GM12878 (cell line): ENCODE data around the gene RAP1GAP2. TPM values are rescaled to one million over a fixed set of nuclear protein-coding genes. Genes with fewer than 3 reads are reported as not detected.
A peak's percentile ranks its signal among the peaks of the same experiment; 100 is the strongest.

Source experiments
- ATAC-seq: fragments of 200-7000 bp; cut with Tn5 transposase; 3 replicates; pipeline ENCODE4 v1.9.1; 2020; ENCODE audit warnings: mild to moderate bottlenecking, moderate library complexity
- Bru-seq: library from RNA; stranded (reverse); fragments of 400-500 nt; gene quantifications from one replicate; lab custom pipeline; 2021; lab: Mats Ljungman, UMichigan
- BruChase-seq, 2 experiments: library from RNA; stranded (reverse); fragments of 400-500 nt; gene quantifications; one replicate each; lab custom pipeline; 2021; lab: Mats Ljungman, UMichigan
- BruUV-seq: library from RNA; stranded (reverse); fragments of 400-500 nt; replicated peaks from 2 replicates; lab custom pipeline; 2021; lab: Mats Ljungman, UMichigan
- CTCF ChIA-PET: fragments of 300-600 bp; sonication (Branson Sonifier 250); formaldehyde crosslinking; extraction: SDS; loops from one replicate; lab custom pipeline; 2021; ENCODE audit warnings: inconsistent platforms; lab: Yijun Ruan, JAX
- POLR2A ChIA-PET: fragments of 350-600 bp; formaldehyde crosslinking; extraction: SDS; loops from one replicate; lab custom pipeline; 2021; ENCODE audit warnings: inconsistent platforms; lab: Charles Lee
- RAD21 ChIA-PET: fragments of 300-600 bp; sonication (Branson Sonifier 250); formaldehyde crosslinking; loops from one replicate; lab custom pipeline; 2023; ENCODE audit warnings: antibody characterized with exemption; ENCODE audit not compliant: unreplicated experiment; lab: Charles Lee
- SMC1A ChIA-PET: fragments of 300-600 bp; sonication (Branson Sonifier 250); formaldehyde crosslinking; loops from one replicate; lab custom pipeline; 2023; ENCODE audit not compliant: unreplicated experiment, uncharacterized antibody; lab: Charles Lee
- DNase-seq: peaks from one replicate; pipeline ENCODE4 v3.0.0-alpha.2; 2011; ENCODE audit warnings: low read depth, low spot score
- FAIRE-seq: peaks from 3 replicates; lab custom pipeline; 2011; peaks lifted over from hg19 to GRCh38; lab: Jason Lieb, UNC
- H2AFZ ChIP-seq: 2 replicates; pipeline ENCODE4 v1.6.0; 2011; ENCODE audit warnings: low read depth, low read length, control low read depth; ENCODE audit not compliant: control insufficient read depth
- H3K27ac ChIP-seq: 2 replicates; pipeline ENCODE4 v1.5.1; 2011; ENCODE audit warnings: control low read depth; ENCODE audit not compliant: control insufficient read depth, insufficient read depth
- H3K27me3 ChIP-seq, 2 experiments: replicated peaks in 1 of 2; 2 replicates each; pipeline versions ENCODE4 v1.6.0 to v1.6.1; 2011; ENCODE audit warnings: low read length in 1 of 2; ENCODE audit not compliant: control insufficient read depth in 2 of 2, insufficient read depth in 2 of 2
- H3K36me3 ChIP-seq, 2 experiments: 2 replicates each; pipeline ENCODE4 v1.5.1; 2011; ENCODE audit warnings: low read length in 1 of 2; ENCODE audit not compliant: control insufficient read depth in 2 of 2, insufficient read depth in 2 of 2
- H3K4me1 ChIP-seq: 2 replicates; pipeline ENCODE4 v1.6.1; 2011; ENCODE audit warnings: mild to moderate bottlenecking, low read length, moderate library complexity, mixed read lengths; ENCODE audit not compliant: control insufficient read depth, insufficient read depth
- H3K4me2 ChIP-seq: 2 replicates; pipeline ENCODE4 v1.6.0; 2011; ENCODE audit warnings: control low read depth; ENCODE audit not compliant: control insufficient read depth, insufficient read depth
- H3K4me3 ChIP-seq: fragments of 200-600 bp; sonication (generic); 2 replicates; pipeline ENCODE4 v1.5.1; 2016
- H3K79me2 ChIP-seq: 2 replicates; pipeline ENCODE4 v1.6.0; 2011; ENCODE audit warnings: low read length; ENCODE audit not compliant: control insufficient read depth, insufficient read depth
- H3K9ac ChIP-seq: 2 replicates; pipeline ENCODE4 v1.8.0; 2011; ENCODE audit warnings: low read length, control low read depth, mixed read lengths; ENCODE audit not compliant: control insufficient read depth, insufficient read depth
- H3K9me3 ChIP-seq: replicated peaks from 3 replicates; pipeline ENCODE4 v1.5.1; 2011; ENCODE audit warnings: mild to moderate bottlenecking, low read length; ENCODE audit not compliant: control insufficient read depth, insufficient read depth
- H4K20me1 ChIP-seq: 2 replicates; pipeline ENCODE4 v1.6.0; 2011; ENCODE audit not compliant: control insufficient read depth, insufficient read depth
- CREM ChIP-seq: IDR thresholded peaks from 2 replicates; pipeline ENCODE4 v1.6.1; 2014; ENCODE audit warnings: antibody characterized with exemption, low read depth
- HDAC2 ChIP-seq: fragments of 200-600 bp; sonication (generic); IDR thresholded peaks from 2 replicates; pipeline ENCODE4 v1.6.1; 2017
- MEF2B ChIP-seq: fragments of 450-650 bp; IDR thresholded peaks from 2 replicates; pipeline ENCODE4 v1.6.1; 2018; ENCODE audit warnings: mild to moderate bottlenecking, moderate library complexity; ENCODE audit not compliant: partially characterized antibody, poor library complexity, severe bottlenecking
- MYB ChIP-seq: fragments of 150-350 bp; IDR thresholded peaks from 2 replicates; pipeline ENCODE4 v1.6.1; 2014; ENCODE audit warnings: mild to moderate bottlenecking, low read depth, low read length, borderline replicate concordance
- NFIC ChIP-seq: IDR thresholded peaks from 2 replicates; pipeline ENCODE4 v1.6.1; 2012; ENCODE audit warnings: low read depth, mild to moderate bottlenecking, inconsistent platforms, low read length, moderate library complexity
- ZNF24 ChIP-seq: fragments of 450-650 bp; IDR thresholded peaks from 2 replicates; pipeline ENCODE4 v1.6.1; 2017; ENCODE audit warnings: antibody characterized with exemption, mild to moderate bottlenecking
- WGBS: methylation state at CpG from one replicate; pipeline ENCODE4 v1.1.6; 2016; ENCODE audit warnings: low lambda C conversion rate; ENCODE audit not compliant: insufficient replicate concordance, insufficient coverage; ENCODE audit errors: missing lambda C conversion rate; 5-methylcytosine and 5-hydroxymethylcytosine counted together
- in situ Hi-C: fragments of 300-500 bp; cut with MboI; formaldehyde crosslinking; loops from 9 replicates; pipeline ENCODE4 v1.14.3; 2018; ENCODE audit warnings: mixed read lengths
- intact Hi-C: fragments of 100-400 bp; cut with micrococcal nuclease; formaldehyde crosslinking; loops from one replicate; pipeline ENCODE4 v1.14.2; 2022; ENCODE audit not compliant: unreplicated experiment
- long read RNA-seq, 2 experiments: library from polyadenylated mRNA; unstranded; transcript quantifications; one replicate each; pipeline ENCODE4 v2.0.0, GENCODE V29; 2019 to 2020
- polyA minus RNA-seq, 3 experiments: library from RNA; depleted of rRNA, polyadenylated mRNA; stranded (reverse); fragments of >200 nt; gene quantifications; 2 replicates each; pipeline ENCODE4 v1.2.3, GENCODE V29; 2011
- polyA plus RNA-seq, 11 experiments: library from polyadenylated mRNA; depleted of rRNA in 4 of 11; unstranded in 6 of 11; stranded (reverse) in 5 of 11; fragments of >200 nt; fragmentation: Nextera tagmentation in 4 of 11; fragmentation: Illumina TruSeq in 1 of 11; extraction: Ambion mirVana in 4 of 11; extraction: Trizol in 1 of 11; gene quantifications; 1 replicate in 1 of 11; 2 replicates in 10 of 11; pipeline versions ENCODE4 v1.2.1 to v1.2.3, GENCODE V29; 2011 to 2016; ENCODE audit warnings: inconsistent platforms in 2 of 11, missing spikeins in 2 of 11, low read depth in 1 of 11
- total RNA-seq, 4 experiments: library from RNA; depleted of rRNA in 3 of 4; stranded (reverse); fragments of >200 nt in 3 of 4; fragmentation: Illumina TruSeq in 1 of 4; extraction: Trizol in 1 of 4; gene quantifications; 2 replicates each; pipeline versions ENCODE4 v1.2.1 to v1.2.3, GENCODE V29; 2013 to 2021
- TF ChIP-seq, protein P1 (sequence below): IDR thresholded peaks from 2 replicates; pipeline ENCODE4 v1.6.1; 2011; ENCODE audit warnings: low read depth, mild to moderate bottlenecking, low read length, moderate library complexity, borderline replicate concordance; ENCODE audit errors: extremely low read depth

The RAP1GAP2 gene
- 1.7 and 2.3 TPM in 2 replicates for total RNA-seq (2013; cell fraction: nucleolus; rRNA removed)
- total RNA-seq (2014; rRNA removed) (0.49 and 0.68 TPM in 2 replicates), total RNA-seq (2014; rRNA removed; fragmentation: Illumina TruSeq; extraction: Trizol) (0.36 and 0.37 TPM in 2 replicates), total RNA-seq (2021) (0.95 and 0.98 TPM in 2 replicates), polyA plus RNA-seq (2011; rRNA removed) (not detected in 2 replicates), polyA plus RNA-seq (2014; fragmentation: Illumina TruSeq; extraction: Trizol) (0.54 and 0.95 TPM in 2 replicates), polyA plus RNA-seq (2014; fragmentation: Nextera tagmentation; extraction: Ambion mirVana) (under 1 TPM in 1 of 2 experiments, not detected in 1; 0.03 TPM), polyA plus RNA-seq (2014; rRNA removed) (0.78 and 1.5 TPM in 2 replicates), polyA plus RNA-seq (2016; fragmentation: Nextera tagmentation; extraction: Ambion mirVana) (under 1 TPM; 0.24 to 0.43 TPM), polyA minus RNA-seq (2011; rRNA and poly(A)+ RNA removed) (not detected in 2 replicates), Bru-seq, nascent RNA (percentile 27 among the genes with signal in this experiment), BruChase-seq, experiment 1, labeled RNA remaining after a 6-hour chase (percentile 25 among the genes with signal in this experiment), BruChase-seq, experiment 2, labeled RNA remaining after a 2-hour chase (percentile 23 among the genes with signal in this experiment)
- 0.34 TPM for polyA plus RNA-seq (2011; ENCODE audit: low read depth)
- polyA plus RNA-seq (2011; cell fraction: cytosol; rRNA removed): 0.02 and 0.06 TPM in 2 replicates
- polyA plus RNA-seq (2011; cell fraction: nucleus; rRNA removed): 0.16 and 0.24 TPM in 2 replicates
- 0.51 and 1.2 TPM in 2 replicates for polyA plus RNA-seq (2012)
- polyA minus RNA-seq (2011; cell fraction: cytosol; rRNA and poly(A)+ RNA removed): 3.5 and 4.5 TPM in 2 replicates
- polyA minus RNA-seq (2011; cell fraction: nucleus; rRNA and poly(A)+ RNA removed): 0.36 and 0.38 TPM in 2 replicates
- long read RNA-seq, experiment 1: 0 reads
- long read RNA-seq, experiment 2: 0 reads

DNA sequence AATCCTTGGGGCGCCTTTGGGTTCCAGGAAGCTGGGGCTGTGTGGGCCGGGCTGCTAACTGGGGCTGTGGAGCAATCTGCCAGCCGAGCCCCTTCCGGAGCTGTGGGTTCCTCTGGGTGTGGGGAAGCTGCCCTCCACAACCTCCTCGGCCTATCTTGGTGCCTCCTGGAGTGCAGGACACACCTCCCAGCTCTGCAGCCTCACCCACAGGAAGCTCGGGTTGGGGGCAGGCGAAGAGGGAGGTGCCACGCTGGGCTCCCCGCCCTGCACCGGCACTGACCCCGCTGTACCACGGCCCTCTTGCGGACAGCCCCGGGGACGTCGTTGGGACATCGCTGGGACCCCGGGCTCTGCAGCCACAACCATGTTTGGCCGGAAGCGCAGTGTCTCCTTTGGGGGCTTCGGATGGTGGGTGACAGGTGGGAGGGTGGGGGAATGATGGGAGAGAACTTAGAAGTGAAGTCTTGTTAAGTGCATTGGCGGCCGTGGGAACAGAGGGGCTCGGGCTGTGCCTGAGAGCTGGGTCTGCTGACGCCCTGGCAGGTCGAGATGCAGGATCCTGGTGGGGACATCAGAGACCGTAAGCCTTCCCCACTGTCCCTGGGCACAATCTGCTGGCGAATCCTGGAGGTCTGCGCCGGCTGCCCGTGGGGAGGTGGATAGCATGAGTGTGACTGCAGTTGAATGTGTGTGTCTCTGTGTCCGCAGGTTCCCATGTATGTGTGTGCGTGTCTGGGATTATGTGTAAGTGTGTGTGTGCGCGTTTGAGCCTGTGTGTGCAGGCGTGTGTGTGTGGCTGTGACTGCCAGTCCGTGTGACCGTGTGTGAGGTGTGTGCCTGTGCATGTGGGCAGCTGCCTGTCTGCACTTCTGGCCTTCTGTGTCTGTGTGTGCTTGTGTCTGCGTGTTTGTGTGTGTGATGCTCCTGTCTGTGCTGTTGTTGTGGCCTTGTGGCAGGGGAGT, at the start of gene RAP1GAP2:
Gene RAP1GAP2, plus strand, starts transcription at position 275 of the 962 bp plus-strand sequence. Its CDS starts 90 bp downstream, at position 365.
- whole genome bisulfite sequencing: 4% methylated on average over 37 of the region's 39 CpGs
- ChIA-PET POLR2A (no interaction called here), SMC1A (no interaction called here), RAD21 (no interaction called here), CTCF (no interaction called here)
- in situ Hi-C loops: no loop called here
- H3K4me1 ChIP-seq: peaks cover 22% of the 10 kb centered on the region
- ATAC-seq: peak; percentile 74
- TF ChIP-seq MYB (no peak), ZNF24 (no peak), NFIC (no peak), HDAC2 (no peak), MEF2B (no peak), CREM (no peak)
- TF ChIP-seq, protein P1, sequence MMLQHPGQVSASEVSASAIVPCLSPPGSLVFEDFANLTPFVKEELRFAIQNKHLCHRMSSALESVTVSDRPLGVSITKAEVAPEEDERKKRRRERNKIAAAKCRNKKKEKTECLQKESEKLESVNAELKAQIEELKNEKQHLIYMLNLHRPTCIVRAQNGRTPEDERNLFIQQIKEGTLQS: no peak
- H3K27me3 ChIP-seq: peaks cover 0 to 3% of the 10 kb centered on the region in 2 experiments; a peak in 1 of 4 replicates
- BruUV-seq: no TSS peak
- intact Hi-C loops: no loop called here
- H3K27ac ChIP-seq: no peak within 1 kb of the TSS
- no peaks in the 10 kb centered on the region for H3K36me3 ChIP-seq
- H3K9me3 ChIP-seq: no peaks in the 10 kb centered on the region
- peak within 1 kb of the TSS; percentile 25; the same call in 1 of the 2 replicates for H2AFZ ChIP-seq
- DNase-seq: no peak
- peak within 1 kb of the TSS; percentile 53 for H3K4me2 ChIP-seq
- no peaks in the 10 kb centered on the region for H4K20me1 ChIP-seq
- FAIRE-seq: no peak
- no peak within 1 kb of the TSS for H3K9ac ChIP-seq
- H3K4me3 ChIP-seq: peak within 1 kb of the TSS; percentile 44; the same call in 1 of the 2 replicates
- no peaks in the 10 kb centered on the region for H3K79me2 ChIP-seq
